Activated CD4-positive, alpha-beta T cell treated with anti-CD3 and anti-CD28 coated beads, Interleukin-2, amount 50 U/mL, for 4 hours (primary cell): ENCODE results near the gene ATP5F1A.
"Not testable (repeated sequence)": the region's sequence is repeated elsewhere in the genome, so short reads cannot be mapped to it uniquely, and the experiment has no call there.

Source experiments
- DNase-seq, 2 experiments: peaks; one replicate each; pipeline ENCODE4 v3.0.0-alpha.2; 2020

ATP5F1A gene

GRCh38 chr18:46097801-46098615 lies at the start of gene ATP5F1A:
Gene ATP5F1A, minus strand, starts transcription at chr18:46098296. Its CDS starts 65 bp downstream, at chr18:46098231.
- peak; percentile 79 to 83 for DNase-seq

GRCh38 chr18:46141199-46141598 lies 43.1 kb upstream of the ATP5F1A start:
- DNase-seq, result no peak

- no peak for DNase-seq
Observed at GRCh38 chr18:46140173-46140572, 42.1 kb upstream of the ATP5F1A start.

- no peak for DNase-seq
Observed at GRCh38 chr18:46134920-46135675, 37.0 kb upstream of the ATP5F1A start.

- no peak for DNase-seq
Observed at GRCh38 chr18:46133534-46133933, 35.4 kb upstream of the ATP5F1A start.

- DNase-seq, result not testable (repeated sequence)
Observed at GRCh38 chr18:46130549-46130948, 32.5 kb upstream of the ATP5F1A start.

GRCh38 chr18:46130061-46130460 lies 32.0 kb upstream of the ATP5F1A start:
- DNase-seq, result no peak

- DNase-seq, result not testable (repeated sequence)
Observed at GRCh38 chr18:46126625-46127024, 28.5 kb upstream of the ATP5F1A start.

GRCh38 chr18:46113751-46114150 lies 15.7 kb upstream of the ATP5F1A start:
- DNase-seq, result no peak

- DNase-seq, result no peak
Observed at GRCh38 chr18:46110406-46110805, 12.3 kb upstream of the ATP5F1A start.

GRCh38 chr18:46109386-46109785 lies 11.3 kb upstream of the ATP5F1A start:
- DNase-seq, result no peak

- DNase-seq, result peak; percentile 75 to 79
Observed at GRCh38 chr18:46104128-46104911, 6.2 kb upstream of the ATP5F1A start, which contains the start of gene HAUS1. Gene HAUS1, plus strand, starts transcription at chr18:46104385. Its CDS starts 27 bp downstream, at chr18:46104412.

- DNase-seq, result no peak
Observed at GRCh38 chr18:46099463-46099862, 1.4 kb upstream of the ATP5F1A start.

- DNase-seq, result no peak
Observed at GRCh38 chr18:46098616-46098933, 479 bp upstream of the ATP5F1A start.

- no peak for DNase-seq
Observed at GRCh38 chr18:46097431-46097800, 680 bp downstream of the ATP5F1A start.

GRCh38 chr18:46096651-46097300 lies 1.3 kb downstream of the ATP5F1A start:
- DNase-seq, result no peak

- DNase-seq, result no peak
Observed at GRCh38 chr18:46095532-46095931, 2.6 kb downstream of the ATP5F1A start.

- DNase-seq, result not testable (repeated sequence)
Observed at GRCh38 chr18:46088501-46088900, 9.6 kb downstream of the ATP5F1A start.

- DNase-seq, result no peak
Observed at GRCh38 chr18:46084431-46084830, 13.7 kb downstream of the ATP5F1A start.

GRCh38 chr18:46080156-46080555 lies 17.9 kb downstream of the ATP5F1A start:
- no peak for DNase-seq

GRCh38 chr18:46079336-46079735 lies 18.8 kb downstream of the ATP5F1A start:
- no peak for DNase-seq

GRCh38 chr18:46073474-46074331 lies 24.4 kb downstream of the ATP5F1A start:
- DNase-seq, result peak; percentile 40 to 50
